Hypothalamus (tissue), 51 donors: ENCODE measurements around the gene CCDC51.

Source experiments
- DNase-seq, 51 donors: peaks; one replicate each; lab custom pipeline; 2025; lab: John Stamatoyannopoulos, UW

The CCDC51 gene

GRCh38 chr3:48423241-48423882 lies 16.6 kb downstream of the CCDC51 start:
- peak in 27 of 51 donors; percentile 14 to 71 (median 37) for DNase-seq

- no peak for DNase-seq
Observed at GRCh38 chr3:48422681-48423080, 17.2 kb downstream of the CCDC51 start.

- no peak for DNase-seq
Observed at GRCh38 chr3:48422272-48422671, 17.6 kb downstream of the CCDC51 start.

- DNase-seq = no peak
Observed at GRCh38 chr3:48420561-48420960, 19.4 kb downstream of the CCDC51 start.

GRCh38 chr3:48419597-48419996 lies 20.3 kb downstream of the CCDC51 start:
- DNase-seq = no peak

GRCh38 chr3:48419149-48419548 lies 20.8 kb downstream of the CCDC51 start:
- no peak for DNase-seq

- no peak for DNase-seq
Observed at GRCh38 chr3:48418651-48419050, 21.3 kb downstream of the CCDC51 start.

DNA sequence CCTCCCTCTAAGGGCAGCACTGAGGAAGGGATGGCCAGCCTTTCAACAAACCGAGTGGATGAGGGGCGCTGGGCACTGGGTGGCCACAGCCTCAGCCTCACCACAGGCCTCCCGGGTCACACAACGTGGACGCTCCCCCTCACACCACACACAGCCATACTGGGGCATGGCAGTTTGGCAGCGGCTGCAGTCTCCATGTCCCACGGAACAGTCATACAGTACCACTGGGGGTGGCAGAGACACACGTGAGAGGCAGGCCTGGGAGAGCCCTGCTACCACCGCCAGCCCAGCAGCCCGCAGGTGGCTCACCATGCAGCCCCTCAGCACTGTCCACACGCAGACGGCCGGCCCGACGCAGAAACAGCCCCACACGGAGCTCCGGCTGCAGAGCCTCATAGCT lies 21.8 kb downstream of the CCDC51 start:
- no peak for DNase-seq

- DNase-seq = no peak
Observed at GRCh38 chr3:48417529-48418108, 22.3 kb downstream of the CCDC51 start.

DNA sequence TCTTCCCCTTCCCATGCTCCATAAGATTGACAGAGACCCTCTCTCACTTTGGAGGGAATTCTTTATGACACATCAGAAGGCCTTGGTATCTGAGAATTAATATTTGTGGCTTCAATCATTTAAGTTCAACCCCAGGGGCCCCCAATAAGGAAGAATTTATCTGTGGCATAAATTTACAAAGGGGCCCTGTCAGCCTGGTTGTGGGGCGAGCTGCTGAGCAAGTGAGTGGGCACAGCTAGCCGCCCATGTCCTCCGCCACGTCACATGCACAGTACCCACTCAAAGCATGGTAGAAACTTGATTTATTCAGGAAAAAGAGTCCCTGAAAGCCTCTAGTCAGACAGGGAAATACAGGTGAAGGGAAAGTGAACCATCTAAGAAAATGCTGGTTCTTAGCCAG lies 23.4 kb downstream of the CCDC51 start:
- DNase-seq = no peak

DNA sequence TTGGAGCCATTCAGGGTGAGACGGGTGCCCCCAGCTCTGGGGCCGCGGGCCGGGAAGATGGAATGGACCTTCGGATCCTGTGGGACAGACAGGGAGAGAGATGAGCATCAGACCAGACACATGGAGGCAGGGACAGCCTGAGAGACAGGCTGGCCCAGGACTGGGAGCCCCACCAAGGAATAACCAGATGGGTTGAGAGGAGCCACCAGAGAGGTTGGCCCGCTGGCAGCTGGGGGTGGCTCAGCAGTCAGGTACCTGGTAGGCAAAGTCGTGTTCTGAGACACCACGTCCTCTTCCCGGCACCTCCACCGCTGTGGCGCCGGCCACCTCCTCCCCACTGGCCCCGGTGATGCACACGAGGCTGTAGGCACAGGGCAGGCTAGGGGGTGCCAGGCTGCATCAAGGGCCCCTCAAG lies 23.8 kb downstream of the CCDC51 start:
- DNase-seq = no peak

DNA sequence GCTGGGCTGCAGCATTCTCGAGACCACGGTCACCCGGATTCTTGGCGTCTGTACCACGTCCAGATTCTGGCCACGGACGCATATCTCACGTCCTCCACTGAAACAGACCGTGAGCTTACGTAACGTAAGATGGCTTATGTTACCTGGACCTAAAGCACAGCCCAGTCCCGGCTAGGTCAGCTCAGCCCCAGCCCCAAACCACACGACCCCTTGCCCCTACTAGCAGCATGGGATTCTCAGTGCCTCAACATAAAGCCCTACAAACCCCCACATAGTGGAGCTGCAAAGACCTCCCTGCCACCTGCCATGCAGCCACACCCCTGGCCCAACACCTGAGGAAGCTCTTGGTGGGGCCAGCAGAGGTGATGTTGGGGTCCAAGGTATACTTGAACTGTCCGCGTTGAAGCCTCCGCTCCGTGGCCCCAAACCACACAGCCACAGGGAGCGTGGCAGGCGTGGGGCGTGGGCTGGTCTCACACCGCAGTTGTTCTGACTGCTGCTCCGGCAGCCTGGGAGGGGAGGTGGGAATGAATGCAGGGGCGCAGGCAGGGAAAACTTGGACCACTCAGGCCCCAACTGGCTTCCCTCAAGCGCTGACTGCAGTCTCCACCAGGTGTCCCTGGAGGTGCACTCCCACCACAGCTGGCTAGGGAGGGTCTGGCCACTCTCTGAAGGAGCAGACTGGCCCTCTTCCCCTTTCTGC lies 24.5 kb downstream of the CCDC51 start:
- DNase-seq = no peak

- peak in 27 of 51 donors; percentile 12 to 70 (median 42) for DNase-seq
Observed at GRCh38 chr3:48414376-48415250, 25.3 kb downstream of the CCDC51 start.

DNA sequence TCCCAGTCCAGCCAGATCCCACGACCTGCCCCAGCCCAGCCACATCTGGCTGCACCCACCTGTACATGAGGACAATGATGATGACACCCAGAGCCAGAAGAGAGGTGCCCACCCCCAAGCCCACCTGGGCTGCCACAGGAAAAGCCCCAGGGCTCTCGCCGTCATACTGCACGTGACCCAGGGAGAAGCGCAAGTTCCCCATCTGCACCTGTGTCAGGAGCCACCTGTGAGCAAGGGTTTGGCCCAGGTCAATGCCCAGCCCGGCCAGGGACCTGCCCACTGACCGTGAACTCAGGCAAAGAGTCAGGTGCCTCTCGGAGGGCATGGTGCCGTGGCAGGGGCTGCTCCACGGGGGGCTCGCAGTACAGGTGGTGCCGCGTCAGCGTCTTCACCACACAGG lies 26.3 kb downstream of the CCDC51 start:
- no peak for DNase-seq

- no peak for DNase-seq
Observed at GRCh38 chr3:48413086-48413485, 26.8 kb downstream of the CCDC51 start.

DNA sequence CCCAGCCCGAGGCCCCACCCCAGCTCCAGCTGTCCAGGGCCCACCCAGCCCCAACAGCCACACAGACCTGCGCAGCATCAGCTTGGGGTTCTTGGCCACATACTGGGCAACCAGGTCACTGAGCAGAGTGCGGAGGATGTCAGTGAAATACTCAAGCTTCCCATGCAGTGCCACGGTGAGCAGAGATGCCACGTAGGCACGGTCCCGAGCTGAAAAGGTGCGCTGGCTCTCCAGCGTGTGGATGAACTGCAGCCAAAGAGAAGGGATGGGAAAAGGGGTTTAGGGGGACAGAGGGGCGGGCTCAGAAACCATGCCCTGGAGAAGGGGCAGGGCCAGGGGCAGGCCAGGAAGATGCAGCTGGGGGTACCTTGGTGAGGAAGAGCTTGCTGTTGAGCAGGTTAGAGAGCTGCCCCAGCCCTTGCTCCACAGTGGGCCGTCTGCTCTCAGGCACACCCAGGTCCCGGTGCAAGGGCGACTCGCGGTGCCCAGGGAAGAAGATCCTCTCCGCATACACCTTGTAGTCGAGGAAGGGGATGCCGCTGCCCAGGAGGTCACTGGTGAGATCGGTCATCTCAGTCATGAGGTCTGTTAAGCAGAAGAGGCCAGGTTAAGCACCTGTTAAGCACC lies 27.4 kb downstream of the CCDC51 start:
- DNase-seq = no peak

DNA sequence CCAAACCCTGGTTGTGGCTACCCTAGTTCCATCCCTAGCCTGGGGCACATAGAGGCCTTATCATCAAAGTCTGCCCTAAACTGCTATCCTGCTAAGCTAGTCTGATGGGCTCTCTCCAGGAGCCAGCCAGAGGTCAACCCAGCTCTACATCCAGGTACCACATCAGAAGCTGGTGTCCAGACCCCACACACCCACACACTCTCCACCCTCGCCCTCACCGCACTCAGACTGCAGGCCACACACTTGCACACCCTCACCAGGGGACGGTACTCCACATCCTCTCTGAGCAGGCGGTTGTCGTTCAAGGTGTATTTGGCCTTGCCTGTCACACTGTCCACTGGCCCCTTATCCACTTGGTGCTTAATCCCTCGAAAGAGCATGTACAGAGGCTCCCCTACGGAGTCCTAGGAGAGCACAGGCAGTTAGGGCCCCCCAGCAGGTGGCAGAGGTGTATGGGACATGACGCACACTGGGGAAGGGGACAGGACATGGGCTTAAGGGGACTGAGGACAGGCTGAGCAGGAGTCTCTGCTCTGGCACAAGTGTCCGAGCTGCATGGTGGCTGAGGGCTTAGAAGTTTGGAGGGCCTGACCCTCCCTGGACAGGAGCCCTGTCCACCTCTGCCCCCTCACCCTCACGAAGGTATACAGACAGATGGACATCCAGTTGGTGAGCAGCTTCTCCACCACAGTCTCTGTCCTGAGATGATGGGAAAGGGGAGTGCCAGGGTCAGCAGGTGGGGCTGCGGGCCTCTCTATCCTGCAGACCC lies 28.1 kb downstream of the CCDC51 start:
- DNase-seq = no peak

GRCh38 chr3:48411041-48411588 lies 28.8 kb downstream of the CCDC51 start:
- no peak for DNase-seq

GRCh38 chr3:48410205-48411040 lies 29.5 kb downstream of the CCDC51 start:
- DNase-seq = no peak
